Measurements from ENCODE around the gene DSG1.

GRCh38 chr18:31399306-31400032 is 81.5 kb downstream of the DSG1 start:
- no peak for TF ChIP-seq CTCF (IDR thresholded peaks at IDR 0.05; ENCODE audit: insufficient read depth, low read length, poor library complexity, severe bottlenecking)
- TF ChIP-seq EZH2phosphoT487 (conservative IDR thresholded peaks at IDR 0.05; ENCODE audit: low read length) = no peak

Data from SU-DHL-6 (cell line).